Measurements from ENCODE around the gene AK8. TPM values are rescaled to one million over a fixed set of nuclear protein-coding genes. Genes with fewer than 3 reads are reported as not detected.

AK8 gene
- total RNA-seq, 1 experiment from 2014 or later = 2.5 TPM

- H3K27ac ChIP-seq (ENCODE audit: low read depth, low read length) = no peak overlapping the region
- no peak overlapping the region for H2AFZ ChIP-seq (ENCODE audit: low read depth, low read length, poor library complexity, severe bottlenecking)
- H3K9me3 ChIP-seq (ENCODE audit: control insufficient read depth in 1 of 2, insufficient read depth in 1 of 2, low read depth in 1 of 2, low read length in 2 of 2) = no peaks in the 10 kb centered on the region
- TF ChIP-seq EZH2phosphoT487 (IDR thresholded peaks at IDR 0.05; ENCODE audit: borderline replicate concordance) (no peak), ATF3 (IDR thresholded peaks at IDR 0.05) (no peak), CBX3 (IDR thresholded peaks at IDR 0.05; ENCODE audit: low read depth) (no peak), POLR2A (IDR thresholded peaks at IDR 0.05; ENCODE audit: borderline replicate concordance, extremely low read depth, insufficient read depth, insufficient read length) (no peak), YY1 (IDR thresholded peaks at IDR 0.05; ENCODE audit: extremely low read depth, insufficient replicate concordance, low read depth, low read length) (no peak), CEBPB (IDR thresholded peaks at IDR 0.05; ENCODE audit: low read depth) (no peak), JUND (IDR thresholded peaks at IDR 0.05) (no peak), ZFX (IDR thresholded peaks at IDR 0.05) (no peak), REST (IDR thresholded peaks at IDR 0.05; ENCODE audit: low read depth) (no peak), ZNF274 (IDR thresholded peaks at IDR 0.05; ENCODE audit: low read depth, low read length) (no peak)
- ATAC-seq (no peak), DNase-seq (ENCODE audit: low read depth, low spot score) (no peak)
- RAD21 ChIA-PET (ENCODE audit: low non-redundant PET in 1 of 2, low total read pairs in 2 of 2, uncharacterized antibody in 2 of 2, unreplicated experiment in 2 of 2) = no interaction called here
- no peaks in the 10 kb centered on the region for H3K79me2 ChIP-seq (ENCODE audit: insufficient read depth, low read length)
- H3K36me3 ChIP-seq (ENCODE audit: control insufficient read depth in 1 of 2, insufficient read depth in 2 of 2, low read length in 2 of 2) = no peaks in the 10 kb centered on the region
- no peak overlapping the region for H3K4me3 ChIP-seq (replicated peaks in 1 of 2; ENCODE audit: low read depth in 1 of 2, low read length in 2 of 2)
- no peaks in the 10 kb centered on the region for H3K27me3 ChIP-seq (ENCODE audit: insufficient read depth, low read length)
- POLR2A ChIA-PET = no interaction called here
- BruUV-seq (replicated peaks) = no TSS peak
- no peaks in the 10 kb centered on the region for H3K4me1 ChIP-seq (ENCODE audit: control insufficient read depth in 1 of 2, insufficient read depth in 2 of 2, low read length in 2 of 2)
- CTCF ChIA-PET = interaction anchor here (0.9 kb wide), 1 partner anchor 11 kb away, joined by 3 read pairs; no protein-coding TSS in a partner anchor
- intact Hi-C loops (cut with micrococcal nuclease) = no loop called here
- no peak overlapping the region for H3K9ac ChIP-seq (ENCODE audit: low read length)
- H4K20me1 ChIP-seq (ENCODE audit: insufficient read depth) = no peaks in the 10 kb centered on the region
- H3K4me2 ChIP-seq (ENCODE audit: low read length) = no peak overlapping the region
- H3K9me2 ChIP-seq (ENCODE audit: insufficient read depth) = no peaks in the 10 kb centered on the region
Observed at GRCh38 chr9:132806306-132806705, 71.8 kb downstream of the AK8 start.
